Right kidney (tissue), 1 donor: ENCODE measurements around the gene WDR38.

ENCODE experiments used
- DNase-seq: peaks from one replicate; pipeline ENCODE4 v3.0.0-alpha.2; 2016

WDR38 gene

DNA sequence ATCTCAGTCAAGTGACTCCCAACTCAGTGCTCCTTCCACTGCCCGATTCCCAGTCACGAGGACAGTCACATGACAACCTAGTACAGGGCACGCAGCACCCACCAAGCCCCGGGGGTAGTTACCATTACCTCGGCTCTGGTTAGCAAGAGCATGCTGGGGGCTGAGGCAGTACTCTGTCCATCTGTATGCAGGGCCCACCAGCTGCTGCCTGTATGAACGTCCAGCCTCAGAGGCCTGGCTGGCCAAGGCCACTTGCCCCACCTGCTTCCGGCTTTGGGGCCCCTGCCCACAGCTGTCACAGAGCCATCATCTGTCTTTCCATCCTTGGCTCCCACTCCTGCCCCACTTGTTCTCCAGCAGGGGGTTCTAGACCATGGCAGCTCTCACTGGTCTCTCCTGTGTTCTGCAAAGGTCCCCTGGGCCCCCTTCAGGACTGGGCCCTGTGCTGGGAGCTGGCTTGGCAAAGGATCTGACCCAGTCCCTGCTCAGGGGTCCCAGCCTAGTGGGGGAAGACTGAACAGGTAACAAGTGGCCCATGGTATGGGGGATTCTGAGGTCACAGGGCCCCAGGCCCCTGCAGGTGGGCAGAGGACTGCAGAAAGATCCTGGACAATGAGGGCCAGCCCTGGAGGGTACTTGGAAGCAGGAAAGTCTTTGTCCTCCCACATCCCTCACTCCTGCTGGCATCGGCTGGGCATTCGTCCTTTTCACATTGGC, 5.2 kb downstream of the WDR38 start:
- no peak for DNase-seq

DNA sequence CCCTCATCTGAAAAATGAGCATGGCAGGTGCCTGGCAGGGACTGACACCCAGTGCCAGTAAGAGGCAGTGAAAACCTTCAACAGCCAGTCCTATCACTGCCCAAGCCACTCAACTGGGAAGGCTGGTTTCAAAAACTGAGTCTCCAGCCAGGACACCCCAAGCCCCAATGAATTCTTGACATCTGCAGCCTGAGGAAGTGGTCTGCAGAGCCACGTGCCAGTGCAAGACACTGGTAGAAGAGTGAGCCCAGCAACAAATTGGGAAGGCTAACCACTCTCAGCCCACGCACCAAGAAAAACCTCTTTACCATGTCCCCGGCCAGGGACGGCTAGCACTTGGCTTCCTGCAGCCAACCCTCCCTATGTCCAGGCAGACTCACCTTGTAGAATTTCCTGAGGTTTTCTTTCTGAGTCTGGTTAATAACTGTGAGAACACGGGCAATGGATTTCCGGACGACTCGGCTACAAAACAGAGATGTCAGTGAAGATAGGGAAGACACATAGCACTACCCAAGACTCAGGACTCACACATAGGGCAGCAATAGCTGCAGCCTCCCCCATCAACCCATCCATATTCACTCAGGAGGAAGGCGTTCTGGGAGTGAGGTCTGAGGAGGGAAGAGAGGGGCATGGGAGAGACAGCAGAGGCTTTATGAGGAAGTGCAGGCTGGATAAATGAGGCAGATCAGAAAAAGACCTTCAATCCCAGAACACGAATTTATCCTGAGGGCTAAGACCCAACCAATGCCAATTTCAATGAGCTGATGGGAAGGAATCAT, 6.7 kb downstream of the WDR38 start:
- no peak for DNase-seq

DNA sequence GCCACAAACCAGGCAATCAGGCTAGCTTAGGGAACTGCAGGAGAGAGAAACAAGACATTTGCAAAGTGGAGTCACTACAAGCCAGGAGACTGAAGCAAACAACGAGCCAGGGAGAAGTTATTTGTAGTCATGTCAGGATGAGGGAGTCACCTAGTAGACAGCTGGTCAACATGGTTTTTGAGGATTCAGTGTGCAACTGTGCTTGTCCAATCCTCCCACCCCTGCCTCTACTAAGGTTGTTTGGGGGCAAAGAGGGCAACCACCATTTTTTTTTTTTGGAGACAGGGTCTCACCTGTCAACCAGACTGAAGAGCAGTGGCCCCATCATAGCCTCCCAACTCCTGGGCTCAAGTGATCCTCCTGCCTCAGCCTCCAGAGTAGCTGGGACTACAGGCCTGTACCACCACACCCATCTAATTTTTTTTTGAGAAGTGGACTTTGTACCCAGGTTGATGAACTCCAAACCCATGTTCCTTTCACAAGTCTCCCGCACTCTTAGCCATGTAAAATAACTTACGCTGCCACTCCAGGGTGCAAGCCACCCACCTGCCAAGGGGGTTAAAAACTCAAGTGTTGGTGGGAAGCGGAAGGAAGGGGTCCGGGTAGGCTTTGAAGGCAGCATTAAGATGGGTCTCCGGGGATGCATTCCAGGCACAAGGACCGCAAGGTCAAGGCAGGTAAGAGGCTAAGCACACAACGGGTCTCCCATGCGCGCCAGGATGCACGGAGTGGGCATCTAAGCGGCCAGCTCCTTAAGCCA, 7.5 kb downstream of the WDR38 start:
- DNase-seq = no peak

DNA sequence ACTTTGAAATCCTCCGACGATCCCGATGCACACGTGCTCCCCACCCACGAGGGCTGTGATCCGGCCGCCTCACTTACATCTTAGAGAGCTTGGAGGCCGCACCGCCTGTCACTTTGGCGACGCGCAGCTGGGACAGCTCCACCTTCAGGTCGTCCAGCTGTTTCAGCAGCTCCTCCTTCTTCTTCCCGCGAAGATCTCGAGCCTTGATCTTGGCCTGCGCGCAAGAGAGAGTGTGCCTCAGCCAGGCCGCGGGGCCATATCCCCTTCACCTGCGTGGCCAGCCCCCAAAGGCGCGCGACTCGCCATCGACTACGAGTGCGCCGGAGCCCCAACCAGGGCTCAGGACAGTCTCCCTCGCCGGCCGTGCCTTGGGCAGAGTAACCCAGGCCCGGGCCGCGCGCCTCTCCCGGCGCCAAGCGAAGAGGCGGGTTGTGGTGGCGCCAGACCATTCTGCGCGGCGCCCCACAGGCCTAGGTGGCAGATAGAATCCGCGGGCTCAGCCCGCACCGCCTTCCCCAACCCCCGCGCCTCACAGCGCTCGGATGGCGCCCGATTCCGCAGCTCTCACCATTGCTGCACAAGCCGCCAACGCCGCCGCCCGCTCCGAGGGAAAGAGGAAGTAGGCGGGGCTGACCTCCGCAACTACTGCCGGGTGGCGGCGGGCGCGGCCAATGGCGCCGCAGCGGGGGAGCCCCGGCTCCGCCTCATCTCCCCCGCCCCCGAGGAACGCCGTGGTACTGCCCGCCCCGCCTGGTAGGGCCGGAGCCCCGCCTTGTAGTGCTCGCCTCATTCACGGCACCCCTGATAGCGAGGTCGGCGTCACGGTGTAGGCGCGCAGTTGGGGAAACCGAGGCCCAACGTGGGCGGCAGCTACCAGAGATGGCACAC, 8.3 kb downstream of the WDR38 start, which contains the start of the genes ARPC5L and RPL35:
Gene ARPC5L, plus strand, starts transcription at position 789 of the 888 bp plus-strand sequence. CDS start 7,161 bp downstream, outside the sequence.
Gene RPL35, minus strand, starts transcription at position 616 of the 888 bp plus-strand sequence. Its CDS starts 45 bp downstream, at position 571.
- DNase-seq = peak; percentile 98

DNA sequence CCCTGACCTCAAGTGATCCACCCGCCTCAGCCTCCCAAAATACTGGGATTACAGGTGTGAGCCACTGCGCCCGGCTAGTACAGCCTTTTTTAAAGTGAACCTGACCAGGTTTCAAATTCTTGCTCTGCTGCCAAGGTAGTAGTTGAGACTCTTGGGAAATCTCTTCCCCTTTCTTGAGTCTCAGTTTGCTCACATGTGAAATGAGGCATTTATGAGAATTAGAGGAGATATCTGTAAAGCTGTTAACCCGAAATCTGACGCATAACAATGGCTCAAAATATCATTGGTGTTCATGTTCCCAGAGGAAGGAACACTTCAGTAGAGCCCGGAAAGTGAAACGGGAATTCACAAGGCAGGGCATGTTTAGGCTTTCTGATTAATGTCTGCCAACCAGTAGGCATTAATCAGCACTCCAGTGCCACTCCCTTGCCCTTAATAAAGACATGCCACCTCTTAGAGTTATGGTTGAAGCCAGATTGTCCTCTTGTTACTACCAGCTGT, 10.2 kb downstream of the WDR38 start:
- DNase-seq = no peak

DNA sequence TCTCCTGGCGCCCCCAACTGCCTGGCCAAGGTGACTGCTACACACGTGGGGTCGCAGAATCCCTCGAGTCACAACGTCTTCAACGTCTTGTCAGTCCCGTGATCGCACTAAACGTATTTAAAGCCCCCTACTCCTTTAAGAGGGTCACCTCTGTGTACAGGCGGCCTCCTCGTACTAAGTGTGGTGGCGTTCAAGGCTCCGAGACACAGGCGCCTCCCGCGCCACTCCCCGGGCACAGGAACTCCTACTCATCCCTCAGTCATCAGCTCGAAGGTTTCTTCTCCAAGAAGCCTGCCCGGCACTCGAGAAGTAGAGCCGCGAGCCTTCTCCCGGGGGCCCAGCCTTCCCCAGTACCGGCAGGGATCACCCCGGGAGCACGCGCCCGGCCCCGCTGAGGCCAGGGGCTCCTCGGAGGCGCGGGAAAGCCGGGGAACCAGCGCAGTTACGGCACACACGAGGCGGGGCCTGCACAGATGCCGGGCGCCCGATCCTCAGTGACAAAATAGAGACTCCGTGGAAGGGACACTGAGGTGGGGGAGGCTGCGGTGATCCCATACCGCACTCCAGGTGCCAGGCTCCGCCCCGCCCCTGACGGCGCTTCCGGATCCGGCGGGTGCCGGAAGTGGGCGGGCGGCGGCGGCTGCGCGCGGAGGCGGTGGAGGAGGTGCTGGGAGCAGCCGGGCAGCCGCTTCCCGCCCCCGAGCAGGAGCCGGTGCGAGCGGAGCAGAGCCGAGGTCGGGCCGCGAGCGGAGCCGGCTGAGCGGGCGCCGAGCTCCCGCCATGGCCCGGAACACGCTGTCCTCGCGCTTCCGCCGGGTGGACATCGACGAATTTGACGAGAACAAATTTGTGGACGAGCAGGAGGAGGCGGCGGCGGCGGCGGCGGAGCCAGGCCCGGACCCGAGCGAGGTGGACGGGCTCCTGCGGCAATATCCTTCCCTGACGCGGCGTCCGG, 15.5 kb downstream of the WDR38 start:
- peak; percentile 92 for DNase-seq

DNA sequence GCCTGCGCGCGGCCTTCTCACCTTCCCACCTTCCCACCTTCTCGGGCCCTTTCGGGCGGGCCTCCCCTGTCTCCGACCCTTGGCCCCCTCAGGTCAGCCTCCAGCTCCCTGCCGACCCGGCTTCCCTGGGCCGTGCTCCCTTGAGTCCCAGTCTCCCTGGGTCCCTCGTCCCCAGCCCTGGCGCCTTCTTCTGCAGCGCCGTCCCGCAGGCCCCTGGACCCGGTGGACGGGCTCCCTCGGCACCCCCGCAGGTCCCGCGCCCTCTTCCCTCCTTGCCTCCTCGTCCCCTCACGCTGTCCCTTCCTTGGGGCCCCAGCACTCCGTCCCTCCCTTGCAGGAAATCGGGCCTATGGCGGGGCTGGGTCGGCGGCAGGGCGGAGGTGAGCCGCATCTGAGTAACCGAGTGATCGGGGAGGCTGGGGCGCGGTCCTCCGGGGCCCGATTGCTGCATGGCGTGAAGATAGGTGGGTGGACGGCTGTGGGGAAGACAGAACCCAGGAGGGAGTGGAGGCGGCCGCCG, 16.3 kb downstream of the WDR38 start:
- DNase-seq = no peak

DNA sequence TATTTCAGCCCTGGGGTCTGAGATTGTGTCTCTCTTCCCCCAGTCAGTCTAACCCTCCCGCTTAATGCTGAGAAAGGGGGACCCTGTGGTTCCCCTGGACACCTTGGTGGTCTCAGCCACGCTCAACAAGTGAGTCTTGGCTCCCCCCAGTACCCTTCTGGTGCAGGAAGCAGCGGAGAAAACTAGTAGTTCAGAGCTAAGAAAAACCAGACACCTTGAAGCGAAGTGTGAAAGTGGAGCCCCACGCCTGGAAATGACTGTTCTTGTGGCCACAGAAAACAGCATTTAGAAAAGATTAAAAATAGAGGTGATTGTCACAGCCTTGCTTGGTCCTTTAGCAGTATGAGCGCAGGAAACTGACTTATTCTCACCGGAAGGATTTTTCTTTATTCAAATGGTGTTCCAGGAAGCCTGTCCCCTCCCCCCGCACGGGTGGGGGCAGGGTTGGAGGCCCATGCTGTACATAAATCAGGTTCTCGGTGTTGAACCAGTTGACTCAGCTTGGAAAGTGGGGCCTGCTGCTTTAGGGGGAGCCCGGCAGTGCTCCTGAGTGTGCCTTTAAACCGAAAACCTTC, 16.8 kb downstream of the WDR38 start:
- DNase-seq = peak; percentile 29

DNA sequence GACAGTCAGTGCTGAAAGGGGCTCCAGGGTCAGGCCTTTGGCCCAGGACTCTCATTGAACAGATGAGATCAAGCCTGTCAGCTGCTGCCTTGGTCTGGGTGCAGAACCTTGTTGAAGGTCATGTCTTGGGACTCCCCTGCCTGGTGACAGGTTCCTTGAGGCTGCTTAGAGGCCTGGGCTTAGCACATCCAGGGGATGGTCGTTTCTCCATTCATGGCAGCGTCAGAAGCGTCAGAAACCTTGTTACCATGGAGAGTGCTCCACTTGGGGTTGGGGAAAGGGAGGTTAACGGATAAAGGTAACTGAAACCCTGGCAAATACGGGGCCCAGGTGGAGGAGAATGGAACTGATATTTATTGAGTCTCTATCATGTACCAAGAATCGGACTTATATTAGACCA, 17.5 kb downstream of the WDR38 start:
- no peak for DNase-seq

DNA sequence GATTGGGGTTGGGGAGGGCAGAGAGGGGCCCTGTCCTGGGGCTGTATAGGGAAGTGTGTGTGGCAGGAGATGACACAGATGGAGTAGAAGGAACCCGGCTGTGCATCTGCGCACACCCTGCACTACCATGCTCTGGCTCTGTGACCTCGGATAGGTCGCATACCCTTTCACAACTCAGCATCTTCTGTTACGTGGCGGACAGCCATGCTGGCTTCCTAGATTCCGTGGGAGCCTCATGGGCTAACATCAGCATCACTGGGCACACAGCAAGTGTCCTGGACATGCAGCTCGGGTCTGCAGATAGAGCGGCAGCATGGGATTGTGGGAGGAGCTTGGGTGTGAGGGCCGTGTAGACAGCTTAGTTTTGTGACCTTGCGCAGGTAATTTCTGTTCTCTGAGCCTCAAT, 17.9 kb downstream of the WDR38 start:
- no peak for DNase-seq

DNA sequence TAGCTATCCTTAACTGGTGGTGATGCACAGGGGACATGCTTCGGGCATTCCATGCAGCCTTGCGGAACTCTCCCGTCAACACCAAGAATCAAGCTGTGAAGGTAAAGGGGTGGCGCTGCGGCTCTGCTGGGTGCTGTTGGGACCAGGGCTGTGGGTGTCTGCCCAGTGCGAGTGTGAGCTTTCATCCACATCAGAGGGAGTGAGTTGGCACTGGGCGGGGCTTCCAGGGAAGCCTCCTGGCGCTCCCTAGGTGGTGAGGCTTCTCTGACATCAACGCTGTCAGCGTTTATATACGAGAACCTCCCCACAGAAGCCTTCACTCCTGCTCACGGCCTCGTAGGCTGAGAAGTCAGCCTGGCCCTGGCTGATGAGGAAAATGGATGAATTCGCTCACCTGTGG, 20.4 kb downstream of the WDR38 start:
- no peak for DNase-seq

DNA sequence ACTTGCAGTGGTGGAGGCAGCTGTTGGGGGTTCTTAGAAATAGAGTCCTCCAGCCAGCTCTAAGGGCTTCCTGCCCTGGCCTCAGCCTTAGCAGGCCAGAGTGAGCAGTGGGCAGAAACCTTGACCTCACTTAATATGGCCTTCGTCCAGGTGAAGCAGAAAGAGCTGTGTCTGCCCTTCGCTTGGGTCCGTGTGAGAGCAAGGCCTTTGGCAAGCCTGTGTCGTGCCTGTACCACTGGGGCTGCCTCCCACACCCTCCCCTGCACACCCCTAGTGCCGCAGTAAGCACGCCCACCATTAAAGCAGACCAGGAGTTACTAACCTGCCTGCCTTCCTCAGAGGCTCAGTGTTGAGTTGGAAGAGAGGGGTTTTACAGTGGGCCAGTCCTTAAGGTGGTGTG, 22.2 kb downstream of the WDR38 start:
- DNase-seq = no peak

DNA sequence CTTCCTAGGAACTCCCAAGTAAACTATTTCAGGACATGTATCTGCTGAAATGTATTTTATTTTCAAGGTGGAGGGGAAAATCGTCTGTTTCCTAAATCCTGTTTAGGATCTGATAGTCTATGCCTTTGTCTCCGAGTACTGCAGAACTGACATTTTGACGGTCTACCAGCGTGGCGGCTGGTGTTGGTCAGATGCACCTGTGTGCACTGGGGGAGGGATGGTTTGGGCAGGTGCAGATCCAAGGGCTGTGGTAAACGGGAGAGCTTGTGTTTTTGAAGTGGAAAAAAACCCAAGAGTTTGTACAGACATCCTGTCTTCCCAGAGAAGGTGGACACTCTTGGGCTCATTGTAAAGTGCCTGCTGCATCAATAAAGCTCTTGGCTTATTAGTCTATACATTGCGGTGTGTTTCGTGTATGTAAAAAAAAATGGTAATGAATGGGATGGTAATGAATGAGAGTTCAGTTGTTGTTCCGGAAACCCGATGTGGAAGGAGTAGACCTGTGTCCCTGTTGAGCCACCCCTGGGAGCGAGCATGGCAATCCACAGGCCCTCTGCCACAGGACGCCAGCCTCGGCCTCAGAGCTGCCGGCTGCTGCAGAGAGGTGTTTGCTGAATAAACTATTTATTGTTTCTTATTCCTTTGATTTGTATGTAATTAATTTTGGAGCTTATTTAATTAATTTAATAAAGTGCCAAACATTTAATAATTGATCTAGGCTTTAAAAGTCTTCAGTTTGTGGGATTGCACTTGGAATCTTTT, 23.9 kb downstream of the WDR38 start:
- DNase-seq = no peak

DNA sequence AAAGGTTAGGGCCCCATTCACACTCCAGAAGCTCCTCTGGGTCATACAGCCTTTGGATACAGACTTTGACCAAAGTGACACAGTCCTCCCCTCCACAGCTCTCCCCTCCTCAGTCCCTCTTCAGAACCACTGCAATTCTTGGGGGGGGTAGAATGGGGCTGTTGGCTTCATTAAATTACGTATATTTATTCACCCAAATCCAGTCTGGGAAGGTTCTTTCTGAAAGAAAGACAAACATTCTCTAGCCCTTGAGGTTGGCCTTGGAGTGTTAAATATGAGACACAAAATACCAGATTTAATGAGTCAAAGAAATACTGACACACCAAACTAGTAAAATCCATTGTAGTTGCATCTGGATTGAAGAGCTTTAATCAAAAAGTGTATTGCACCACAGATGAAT, 24.8 kb downstream of the WDR38 start:
- DNase-seq = no peak

DNA sequence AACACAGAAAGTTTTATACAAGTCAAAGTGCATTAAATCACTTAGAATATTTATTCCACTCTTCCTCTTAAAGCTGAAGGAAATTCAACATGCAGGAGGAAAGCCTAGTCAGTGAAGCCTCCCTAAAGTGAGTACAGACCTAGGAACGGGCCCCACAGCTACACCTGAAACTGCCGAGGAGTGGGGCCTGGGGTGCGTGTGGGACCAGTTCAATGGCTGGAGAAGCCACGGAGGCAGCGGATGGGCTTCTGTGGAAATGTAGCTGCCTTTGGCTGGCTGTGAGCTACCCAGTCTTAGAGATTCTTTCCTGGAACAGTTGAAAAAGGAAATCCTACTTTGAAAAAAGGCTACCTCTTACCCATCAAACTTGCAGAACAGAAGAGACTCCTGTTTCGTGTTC, 25.3 kb downstream of the WDR38 start:
- DNase-seq = no peak

DNA sequence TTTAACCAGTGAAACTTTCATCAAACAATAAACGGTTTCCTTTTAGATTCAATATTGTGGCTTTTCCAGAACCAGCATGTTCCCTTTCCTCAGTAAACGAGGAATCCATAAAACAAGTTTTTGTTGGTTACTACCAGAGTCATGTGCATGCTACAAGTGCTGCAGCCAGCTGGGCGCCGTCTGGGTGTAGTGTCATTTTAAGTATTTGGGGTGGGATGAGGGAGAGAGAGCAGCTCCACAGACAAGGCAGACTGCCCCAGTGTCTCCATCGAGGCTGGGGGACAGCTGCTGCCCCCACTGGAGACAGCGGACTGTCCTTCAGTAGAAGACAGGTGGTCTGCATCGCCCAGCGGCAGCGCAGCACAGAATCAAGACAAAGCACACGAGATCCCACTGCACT, 26.0 kb downstream of the WDR38 start:
- DNase-seq = no peak

DNA sequence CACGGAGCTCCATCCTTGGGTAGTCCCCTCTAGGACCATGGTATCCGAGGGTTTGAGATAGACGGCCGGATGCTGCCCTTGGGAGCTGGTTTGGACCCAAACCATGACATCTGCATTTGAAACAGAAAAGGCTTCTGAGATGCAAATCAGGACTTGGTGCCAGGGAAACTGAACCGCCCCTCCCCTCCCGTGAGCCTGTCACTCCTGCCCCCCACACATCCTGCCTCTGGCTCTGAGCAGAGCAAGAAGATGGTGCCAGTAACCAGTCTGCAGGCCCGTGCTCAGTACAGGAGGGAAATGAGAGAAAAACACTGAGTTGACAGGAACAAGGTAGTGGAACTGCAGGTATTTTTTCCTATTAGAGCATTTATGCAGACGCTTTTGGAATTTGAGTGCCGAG, 27.2 kb downstream of the WDR38 start:
- no peak for DNase-seq

DNA sequence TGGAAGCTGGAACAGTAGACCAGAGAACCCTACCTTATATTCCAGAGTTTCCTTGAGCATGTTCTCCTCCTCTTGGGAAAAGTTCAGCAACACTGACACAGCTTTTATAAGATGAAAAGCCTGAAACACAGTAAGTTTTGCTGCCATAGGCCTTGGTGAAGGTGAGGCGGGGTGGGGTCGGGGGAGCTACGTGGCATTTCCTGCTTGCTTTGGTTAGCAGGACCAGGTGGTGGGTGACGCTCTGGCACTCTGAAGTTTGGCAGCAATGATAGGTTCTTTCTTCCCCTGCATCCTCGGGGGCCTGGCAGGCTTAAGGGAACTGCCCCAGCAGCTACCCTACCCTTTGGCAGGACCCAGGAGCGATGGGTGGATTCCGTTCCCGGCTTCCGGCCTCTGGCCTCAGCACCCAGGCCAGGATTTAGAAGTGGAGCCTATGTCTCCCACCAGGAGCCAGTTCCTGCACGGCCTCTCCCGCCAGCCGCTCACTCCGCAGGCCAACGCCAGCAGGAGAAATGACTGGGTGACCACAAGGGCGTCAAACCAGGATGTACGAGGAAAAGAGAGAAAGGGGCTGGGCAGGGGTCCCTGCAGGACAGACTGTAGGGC, 28.0 kb downstream of the WDR38 start:
- no peak for DNase-seq

DNA sequence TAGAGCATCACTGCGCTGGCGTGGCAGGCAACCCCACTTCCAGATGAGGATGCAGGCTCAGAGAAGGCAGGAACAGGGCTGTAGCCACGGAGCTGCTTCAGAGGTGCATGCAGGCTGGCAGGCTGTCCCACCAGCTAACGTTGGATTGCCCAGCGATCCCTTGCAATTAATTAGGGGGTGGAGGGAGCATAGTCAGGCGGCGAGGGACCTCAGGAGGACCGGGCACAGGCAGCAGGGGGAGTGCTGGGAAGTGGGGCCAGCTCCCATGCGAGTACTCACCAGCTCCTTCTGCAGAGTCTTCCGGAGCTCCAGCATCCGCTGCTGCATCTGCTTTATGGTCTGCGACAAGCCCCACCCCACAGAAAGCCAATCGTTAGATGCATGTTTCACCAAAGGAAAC, 29.0 kb downstream of the WDR38 start:
- DNase-seq = no peak
